Adrenal gland (tissue), 5 donors: ENCODE data around the gene MOV10L1.

Experiments used
- POLR2A ChIP-seq, 2 donors: fragments of 450-650 bp; IDR thresholded peaks; one replicate each; pipeline ENCODE4 v1.6.1; 2017; ENCODE audit warnings: antibody characterized with exemption in 2 of 2, mild to moderate bottlenecking in 2 of 2, moderate library complexity in 1 of 2
- TF ChIP-seq, protein P1 (sequence below), 6 experiments: fragments of 450-650 bp in 4 of 6; fragments of 200-600 bp in 2 of 6; sonication (generic) in 1 of 6; IDR thresholded peaks; 1 replicate in 5 of 6; 2 replicates in 1 of 6; pipeline versions ENCODE4 v1.5.1 to v1.8.0; 2016 to 2021; ENCODE audit warnings: antibody characterized with exemption in 6 of 6, mild to moderate bottlenecking in 2 of 6, moderate library complexity in 1 of 6
- donor health status: DM: no; HTN: no; CAD: no.

DNA sequence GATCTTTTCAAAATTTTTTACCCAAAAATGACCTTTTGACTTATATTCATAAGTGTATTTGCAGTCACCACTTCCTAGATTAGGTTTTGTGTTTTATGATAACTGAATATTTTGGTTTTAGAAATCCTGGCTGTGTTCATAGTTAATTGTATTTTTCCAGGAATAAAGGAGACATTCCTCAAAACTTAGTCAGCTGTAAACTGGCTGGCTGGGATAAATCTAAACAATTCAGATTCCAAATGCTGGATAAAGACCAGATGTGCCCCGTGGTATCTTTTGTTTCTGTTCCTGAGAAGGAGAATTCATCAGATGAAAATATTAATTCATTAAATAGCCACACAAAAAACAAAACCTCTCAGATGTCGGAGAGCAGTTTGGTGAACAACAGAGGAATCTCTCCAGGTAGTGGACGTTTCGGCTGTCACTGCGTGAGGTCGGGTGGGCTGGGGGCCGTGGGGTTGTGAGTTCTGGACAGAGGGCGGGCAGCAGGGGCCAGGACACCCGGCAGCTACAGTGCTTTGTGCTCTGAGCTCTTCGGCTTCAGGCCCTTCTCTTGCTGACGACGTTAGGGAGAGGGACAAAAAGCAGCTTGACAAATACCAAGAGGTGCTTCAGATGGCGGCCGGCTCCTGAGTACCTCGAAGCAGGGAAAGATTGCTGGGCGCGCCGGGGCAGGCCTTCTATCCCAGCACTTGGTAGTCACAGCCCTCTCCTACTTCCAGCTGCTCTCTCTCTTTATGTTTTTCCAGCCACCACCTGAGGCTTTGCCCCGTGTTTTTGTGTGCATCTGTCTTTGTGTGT is 24.6 kb downstream of the MOV10L1 start:
- TF ChIP-seq, protein P1, sequence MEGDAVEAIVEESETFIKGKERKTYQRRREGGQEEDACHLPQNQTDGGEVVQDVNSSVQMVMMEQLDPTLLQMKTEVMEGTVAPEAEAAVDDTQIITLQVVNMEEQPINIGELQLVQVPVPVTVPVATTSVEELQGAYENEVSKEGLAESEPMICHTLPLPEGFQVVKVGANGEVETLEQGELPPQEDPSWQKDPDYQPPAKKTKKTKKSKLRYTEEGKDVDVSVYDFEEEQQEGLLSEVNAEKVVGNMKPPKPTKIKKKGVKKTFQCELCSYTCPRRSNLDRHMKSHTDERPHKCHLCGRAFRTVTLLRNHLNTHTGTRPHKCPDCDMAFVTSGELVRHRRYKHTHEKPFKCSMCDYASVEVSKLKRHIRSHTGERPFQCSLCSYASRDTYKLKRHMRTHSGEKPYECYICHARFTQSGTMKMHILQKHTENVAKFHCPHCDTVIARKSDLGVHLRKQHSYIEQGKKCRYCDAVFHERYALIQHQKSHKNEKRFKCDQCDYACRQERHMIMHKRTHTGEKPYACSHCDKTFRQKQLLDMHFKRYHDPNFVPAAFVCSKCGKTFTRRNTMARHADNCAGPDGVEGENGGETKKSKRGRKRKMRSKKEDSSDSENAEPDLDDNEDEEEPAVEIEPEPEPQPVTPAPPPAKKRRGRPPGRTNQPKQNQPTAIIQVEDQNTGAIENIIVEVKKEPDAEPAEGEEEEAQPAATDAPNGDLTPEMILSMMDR (IDR thresholded peaks at IDR 0.05): no peak
- TF ChIP-seq POLR2A (IDR thresholded peaks at IDR 0.05): no peak
